ENCODE measurements around the gene WFDC1.

GRCh38 chr16:84281074-84281473 is 13.6 kb upstream of the WFDC1 start:
- TF ChIP-seq, protein P1, sequence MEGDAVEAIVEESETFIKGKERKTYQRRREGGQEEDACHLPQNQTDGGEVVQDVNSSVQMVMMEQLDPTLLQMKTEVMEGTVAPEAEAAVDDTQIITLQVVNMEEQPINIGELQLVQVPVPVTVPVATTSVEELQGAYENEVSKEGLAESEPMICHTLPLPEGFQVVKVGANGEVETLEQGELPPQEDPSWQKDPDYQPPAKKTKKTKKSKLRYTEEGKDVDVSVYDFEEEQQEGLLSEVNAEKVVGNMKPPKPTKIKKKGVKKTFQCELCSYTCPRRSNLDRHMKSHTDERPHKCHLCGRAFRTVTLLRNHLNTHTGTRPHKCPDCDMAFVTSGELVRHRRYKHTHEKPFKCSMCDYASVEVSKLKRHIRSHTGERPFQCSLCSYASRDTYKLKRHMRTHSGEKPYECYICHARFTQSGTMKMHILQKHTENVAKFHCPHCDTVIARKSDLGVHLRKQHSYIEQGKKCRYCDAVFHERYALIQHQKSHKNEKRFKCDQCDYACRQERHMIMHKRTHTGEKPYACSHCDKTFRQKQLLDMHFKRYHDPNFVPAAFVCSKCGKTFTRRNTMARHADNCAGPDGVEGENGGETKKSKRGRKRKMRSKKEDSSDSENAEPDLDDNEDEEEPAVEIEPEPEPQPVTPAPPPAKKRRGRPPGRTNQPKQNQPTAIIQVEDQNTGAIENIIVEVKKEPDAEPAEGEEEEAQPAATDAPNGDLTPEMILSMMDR (IDR thresholded peaks at IDR 0.05), result no peak
- no peak for TF ChIP-seq POLR2A (IDR thresholded peaks at IDR 0.05)
- no peak for TF ChIP-seq EP300 (IDR thresholded peaks at IDR 0.05)
- TF ChIP-seq POLR2AphosphoS5 (IDR thresholded peaks at IDR 0.05), result no peak

Measured in sigmoid colon (tissue), 4 donors.